Measurements from ENCODE around the gene LACTB.

GRCh38 chr15:63109498-63109897 lies 12.2 kb upstream of the LACTB start:
- TF ChIP-seq EZH2 (IDR thresholded peaks at IDR 0.05; ENCODE audit: borderline replicate concordance, low read depth, low read length, poor library complexity, severe bottlenecking) (no peak), CTCF (conservative IDR thresholded peaks at IDR 0.05; ENCODE audit: low read depth, low read length) (no peak)

Data from A673 (cell line).